ENCODE measurements around the gene DGCR2. TPM values are rescaled to one million over a fixed set of nuclear protein-coding genes. Genes with fewer than 3 reads are reported as not detected.
"Not testable (repeated sequence)": the region's sequence is repeated elsewhere in the genome, so short reads cannot be mapped to it uniquely, and the experiment has no call there.

The DGCR2 gene
- total RNA-seq, 1 experiment from 2014 or later = 41.1 TPM

GRCh38 chr22:19016081-19016766 is 106.0 kb downstream of the DGCR2 start:
- BruUV-seq (replicated peaks) = no TSS peak
- no peak overlapping the region for H3K4me3 ChIP-seq (ENCODE audit: low read depth, low read length, poor library complexity, severe bottlenecking)
- peaks cover 12% of the 10 kb centered on the region for H3K27me3 ChIP-seq (replicated peaks; ENCODE audit: insufficient read depth, low read depth, low read length, poor library complexity)
- H3K27ac ChIP-seq (ENCODE audit: low read depth, low read length, poor library complexity, severe bottlenecking) = no peak overlapping the region
- ChIA-PET POLR2A (ENCODE audit: low non-redundant PET) (no interaction called here), CTCF (no interaction called here)
- DNase-seq (ENCODE audit: low spot score) = no peak
- H3K36me3 ChIP-seq (ENCODE audit: insufficient read depth, low read length, poor library complexity, severe bottlenecking) = no peaks in the 10 kb centered on the region
- intact Hi-C loops (cut with micrococcal nuclease; ENCODE audit: unreplicated experiment) = no loop called here
- no peak for TF ChIP-seq EZH2 (IDR thresholded peaks at IDR 0.05; ENCODE audit: borderline replicate concordance, low read depth, low read length, poor library complexity, severe bottlenecking)
- no peak for TF ChIP-seq CTCF (conservative IDR thresholded peaks at IDR 0.05; ENCODE audit: low read depth, low read length)
- H3K9me3 ChIP-seq (ENCODE audit: low read depth, low read length, poor library complexity, severe bottlenecking) = no peaks in the 10 kb centered on the region
- H3K4me1 ChIP-seq (ENCODE audit: insufficient read depth, low read length, poor library complexity, severe bottlenecking) = no peaks in the 10 kb centered on the region

GRCh38 chr22:19014886-19015285 is 107.3 kb downstream of the DGCR2 start:
- no TSS peak for BruUV-seq (replicated peaks)
- no peak for TF ChIP-seq EZH2 (IDR thresholded peaks at IDR 0.05; ENCODE audit: borderline replicate concordance, low read depth, low read length, poor library complexity, severe bottlenecking)
- TF ChIP-seq CTCF (conservative IDR thresholded peaks at IDR 0.05; ENCODE audit: low read depth, low read length) = no peak
- no peak for DNase-seq (ENCODE audit: low spot score)
- intact Hi-C loops (cut with micrococcal nuclease; ENCODE audit: unreplicated experiment) = no loop called here
- Histone ChIP-seq H3K4me1 (ENCODE audit: insufficient read depth, low read length, poor library complexity, severe bottlenecking) (no peaks in the 10 kb centered on the region), H3K27me3 (replicated peaks; ENCODE audit: insufficient read depth, low read depth, low read length, poor library complexity) (peaks cover 3% of the 10 kb centered on the region), H3K27ac (ENCODE audit: low read depth, low read length, poor library complexity, severe bottlenecking) (no peak overlapping the region), H3K4me3 (ENCODE audit: low read depth, low read length, poor library complexity, severe bottlenecking) (no peak overlapping the region), H3K9me3 (ENCODE audit: low read depth, low read length, poor library complexity, severe bottlenecking) (no peaks in the 10 kb centered on the region), H3K36me3 (ENCODE audit: insufficient read depth, low read length, poor library complexity, severe bottlenecking) (no peaks in the 10 kb centered on the region)
- POLR2A ChIA-PET (ENCODE audit: low non-redundant PET) = no interaction called here
- CTCF ChIA-PET = no interaction called here

- BruUV-seq (replicated peaks); H3K4me3 ChIP-seq (ENCODE audit: low read depth, low read length, poor library complexity, severe bottlenecking); intact Hi-C loops (cut with micrococcal nuclease; ENCODE audit: unreplicated experiment); H3K36me3 ChIP-seq (ENCODE audit: insufficient read depth, low read length, poor library complexity, severe bottlenecking); H3K27me3 ChIP-seq (replicated peaks; ENCODE audit: insufficient read depth, low read depth, low read length, poor library complexity); CTCF ChIA-PET; H3K27ac ChIP-seq (ENCODE audit: low read depth, low read length, poor library complexity, severe bottlenecking); POLR2A ChIA-PET (ENCODE audit: low non-redundant PET); H3K9me3 ChIP-seq (ENCODE audit: low read depth, low read length, poor library complexity, severe bottlenecking); DNase-seq (ENCODE audit: low spot score); H3K4me1 ChIP-seq (ENCODE audit: insufficient read depth, low read length, poor library complexity, severe bottlenecking): not testable (repeated sequence)
Measured at GRCh38 chr22:19013881-19014598, 108.2 kb downstream of the DGCR2 start.

DNA sequence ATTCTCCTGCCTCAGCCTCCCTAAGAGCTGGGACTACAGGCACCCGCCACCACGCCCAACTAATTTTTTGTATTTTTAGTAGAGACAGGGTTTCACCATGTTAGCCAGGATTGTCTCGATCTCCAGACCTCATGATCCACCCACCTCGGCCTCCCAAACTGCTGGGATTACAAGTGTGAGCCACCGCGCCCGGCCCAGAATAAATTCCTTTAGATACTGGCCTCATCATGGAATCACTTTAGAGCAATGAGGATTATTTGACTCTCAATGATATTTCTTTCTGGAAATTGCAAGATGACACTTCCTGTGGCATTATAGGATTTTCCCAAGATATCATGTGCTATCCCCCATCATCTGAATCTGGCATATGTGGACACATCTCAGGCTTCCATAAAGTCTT is 108.8 kb downstream of the DGCR2 start:
- H3K27me3 ChIP-seq (replicated peaks; ENCODE audit: insufficient read depth, low read depth, low read length, poor library complexity); BruUV-seq (replicated peaks); H3K4me1 ChIP-seq (ENCODE audit: insufficient read depth, low read length, poor library complexity, severe bottlenecking); POLR2A ChIA-PET (ENCODE audit: low non-redundant PET); H3K9me3 ChIP-seq (ENCODE audit: low read depth, low read length, poor library complexity, severe bottlenecking); H3K27ac ChIP-seq (ENCODE audit: low read depth, low read length, poor library complexity, severe bottlenecking); DNase-seq (ENCODE audit: low spot score); intact Hi-C loops (cut with micrococcal nuclease; ENCODE audit: unreplicated experiment); CTCF ChIA-PET; H3K4me3 ChIP-seq (ENCODE audit: low read depth, low read length, poor library complexity, severe bottlenecking); H3K36me3 ChIP-seq (ENCODE audit: insufficient read depth, low read length, poor library complexity, severe bottlenecking): not testable (repeated sequence)
